HG02981 (cell line): ENCODE data around the gene FFAR2.
A peak's percentile ranks its signal among the peaks of the same experiment; 100 is the strongest.
"Not testable (repeated sequence)": the region's sequence is repeated elsewhere in the genome, so short reads cannot be mapped to it uniquely, and the experiment has no call there.

Experiments used
- ATAC-seq: cut with Tn5 transposase; IDR thresholded peaks from one replicate; pipeline ENCODE4 v1.9.1; 2021; ENCODE audit warnings: mild to moderate bottlenecking, moderate library complexity; ENCODE audit not compliant: unreplicated experiment

FFAR2 gene

GRCh38 chr19:35447606-35448469 is at the start of gene FFAR2:
FFAR2 (plus strand) TSS chr19:35448257; CDS start chr19:35449715, 1,458 bp downstream.
- no peak for ATAC-seq

GRCh38 chr19:35398570-35398969 is 49.5 kb upstream of the FFAR2 start:
- ATAC-seq, result no peak

- no peak for ATAC-seq
Observed at GRCh38 chr19:35399231-35399630, 48.8 kb upstream of the FFAR2 start.

- ATAC-seq, result no peak
Observed at GRCh38 chr19:35399948-35400772, 47.9 kb upstream of the FFAR2 start.

GRCh38 chr19:35400773-35401100 is 47.3 kb upstream of the FFAR2 start:
- ATAC-seq, result no peak

- not testable (repeated sequence) for ATAC-seq
Observed at GRCh38 chr19:35401416-35401815, 46.6 kb upstream of the FFAR2 start.

GRCh38 chr19:35403116-35403760 is 44.8 kb upstream of the FFAR2 start:
- ATAC-seq, result no peak

GRCh38 chr19:35404879-35405622 is 43.0 kb upstream of the FFAR2 start:
- ATAC-seq, result no peak

GRCh38 chr19:35407619-35408018 is 40.4 kb upstream of the FFAR2 start:
- no peak for ATAC-seq

- ATAC-seq, result peak; percentile 67
Observed at GRCh38 chr19:35408284-35409171, 39.5 kb upstream of the FFAR2 start.

- ATAC-seq, result no peak
Observed at GRCh38 chr19:35409191-35409590, 38.9 kb upstream of the FFAR2 start.

GRCh38 chr19:35410487-35410886 is 37.6 kb upstream of the FFAR2 start:
- ATAC-seq, result no peak

GRCh38 chr19:35414442-35414841 is 33.6 kb upstream of the FFAR2 start:
- no peak for ATAC-seq

- no peak for ATAC-seq
Observed at GRCh38 chr19:35416331-35416730, 31.7 kb upstream of the FFAR2 start.

- no peak for ATAC-seq
Observed at GRCh38 chr19:35417278-35417677, 30.8 kb upstream of the FFAR2 start.

- no peak for ATAC-seq
Observed at GRCh38 chr19:35417713-35418534, 30.1 kb upstream of the FFAR2 start.

GRCh38 chr19:35419046-35419445 is 29.0 kb upstream of the FFAR2 start:
- ATAC-seq, result no peak

- no peak for ATAC-seq
Observed at GRCh38 chr19:35419805-35420204, 28.3 kb upstream of the FFAR2 start.

GRCh38 chr19:35421362-35421761 is 26.7 kb upstream of the FFAR2 start:
- ATAC-seq, result no peak
